Measurements from ENCODE around the gene SH3BP5. TPM values are rescaled to one million over a fixed set of nuclear protein-coding genes. Genes with fewer than 3 reads are reported as not detected.

Gene SH3BP5
- total RNA-seq, 1 experiment from 2014 or later: 0.82 TPM

GRCh38 chr3:15295506-15295905 is 36.9 kb downstream of the SH3BP5 start:
- no peak overlapping the region for H3K9ac ChIP-seq (ENCODE audit: low read length)
- DNase-seq: no peak
- H3K27ac ChIP-seq (ENCODE audit: low read length): no peak overlapping the region
- no peaks in the 10 kb centered on the region for H4K20me1 ChIP-seq (ENCODE audit: insufficient read depth, low read depth, low read length)
- H3K36me3 ChIP-seq (ENCODE audit: insufficient read depth, low read length): no peaks in the 10 kb centered on the region
- no peaks in the 10 kb centered on the region for H3K9me2 ChIP-seq (replicated peaks; ENCODE audit: insufficient read depth, low read length)
- no peak overlapping the region for H2AFZ ChIP-seq (ENCODE audit: low read length)
- no peaks in the 10 kb centered on the region for H3K27me3 ChIP-seq (ENCODE audit: low read length)
- H3K9me3 ChIP-seq (ENCODE audit: low read length): no peaks in the 10 kb centered on the region
- no peak overlapping the region for H3K4me3 ChIP-seq (ENCODE audit: low read length)
- no peaks in the 10 kb centered on the region for H3K79me2 ChIP-seq (ENCODE audit: low read length)
- no peak overlapping the region for H3K4me2 ChIP-seq (ENCODE audit: low read depth, low read length, poor library complexity, severe bottlenecking)
- H3K4me1 ChIP-seq (ENCODE audit: low read length): no peaks in the 10 kb centered on the region

- Histone ChIP-seq H3K9me2 (replicated peaks; ENCODE audit: insufficient read depth, low read length) (no peaks in the 10 kb centered on the region), H3K79me2 (ENCODE audit: low read length) (no peaks in the 10 kb centered on the region), H2AFZ (ENCODE audit: low read length) (no peak overlapping the region), H4K20me1 (ENCODE audit: insufficient read depth, low read depth, low read length) (no peaks in the 10 kb centered on the region), H3K27me3 (ENCODE audit: low read length) (no peaks in the 10 kb centered on the region), H3K27ac (ENCODE audit: low read length) (no peak overlapping the region), H3K4me1 (ENCODE audit: low read length) (no peaks in the 10 kb centered on the region), H3K4me2 (ENCODE audit: low read depth, low read length, poor library complexity, severe bottlenecking) (no peak overlapping the region), H3K9me3 (ENCODE audit: low read length) (no peaks in the 10 kb centered on the region), H3K36me3 (ENCODE audit: insufficient read depth, low read length) (no peaks in the 10 kb centered on the region), H3K4me3 (ENCODE audit: low read length) (no peak overlapping the region), H3K9ac (ENCODE audit: low read length) (no peak overlapping the region)
- no peak for DNase-seq
Observed at GRCh38 chr3:15294929-15295328, 37.5 kb downstream of the SH3BP5 start.

GRCh38 chr3:15292765-15293522 is 39.4 kb downstream of the SH3BP5 start:
- no peaks in the 10 kb centered on the region for H3K27me3 ChIP-seq (ENCODE audit: low read length)
- no peak overlapping the region for H3K4me3 ChIP-seq (ENCODE audit: low read length)
- H3K9ac ChIP-seq (ENCODE audit: low read length): no peak overlapping the region
- no peaks in the 10 kb centered on the region for H3K36me3 ChIP-seq (ENCODE audit: insufficient read depth, low read length)
- no peaks in the 10 kb centered on the region for H3K79me2 ChIP-seq (ENCODE audit: low read length)
- H3K9me2 ChIP-seq (replicated peaks; ENCODE audit: insufficient read depth, low read length): no peaks in the 10 kb centered on the region
- DNase-seq: no peak
- no peak overlapping the region for H2AFZ ChIP-seq (ENCODE audit: low read length)
- H3K4me1 ChIP-seq (ENCODE audit: low read length): no peaks in the 10 kb centered on the region
- no peak overlapping the region for H3K4me2 ChIP-seq (ENCODE audit: low read depth, low read length, poor library complexity, severe bottlenecking)
- no peak overlapping the region for H3K27ac ChIP-seq (ENCODE audit: low read length)
- no peaks in the 10 kb centered on the region for H4K20me1 ChIP-seq (ENCODE audit: insufficient read depth, low read depth, low read length)
- H3K9me3 ChIP-seq (ENCODE audit: low read length): no peaks in the 10 kb centered on the region

- Histone ChIP-seq H3K9ac (ENCODE audit: low read length) (no peak overlapping the region), H2AFZ (ENCODE audit: low read length) (no peak overlapping the region), H3K27me3 (ENCODE audit: low read length) (no peaks in the 10 kb centered on the region), H3K79me2 (ENCODE audit: low read length) (no peaks in the 10 kb centered on the region), H4K20me1 (ENCODE audit: insufficient read depth, low read depth, low read length) (no peaks in the 10 kb centered on the region), H3K36me3 (ENCODE audit: insufficient read depth, low read length) (no peaks in the 10 kb centered on the region), H3K4me1 (ENCODE audit: low read length) (peaks cover 7% of the 10 kb centered on the region), H3K27ac (ENCODE audit: low read length) (no peak overlapping the region), H3K4me2 (ENCODE audit: low read depth, low read length, poor library complexity, severe bottlenecking) (no peak overlapping the region), H3K9me2 (replicated peaks; ENCODE audit: insufficient read depth, low read length) (no peaks in the 10 kb centered on the region), H3K4me3 (ENCODE audit: low read length) (no peak overlapping the region), H3K9me3 (ENCODE audit: low read length) (no peaks in the 10 kb centered on the region)
- DNase-seq: no peak
Observed at GRCh38 chr3:15291589-15292541, 40.5 kb downstream of the SH3BP5 start.

- H3K4me1 ChIP-seq (ENCODE audit: low read length): peaks cover 7% of the 10 kb centered on the region
- no peaks in the 10 kb centered on the region for H3K27me3 ChIP-seq (ENCODE audit: low read length)
- no peaks in the 10 kb centered on the region for H3K9me3 ChIP-seq (ENCODE audit: low read length)
- no peak for DNase-seq
- no peaks in the 10 kb centered on the region for H3K9me2 ChIP-seq (replicated peaks; ENCODE audit: insufficient read depth, low read length)
- no peak overlapping the region for H3K27ac ChIP-seq (ENCODE audit: low read length)
- H3K79me2 ChIP-seq (ENCODE audit: low read length): no peaks in the 10 kb centered on the region
- no peak overlapping the region for H2AFZ ChIP-seq (ENCODE audit: low read length)
- H3K9ac ChIP-seq (ENCODE audit: low read length): no peak overlapping the region
- H3K36me3 ChIP-seq (ENCODE audit: insufficient read depth, low read length): no peaks in the 10 kb centered on the region
- H3K4me2 ChIP-seq (ENCODE audit: low read depth, low read length, poor library complexity, severe bottlenecking): no peak overlapping the region
- H4K20me1 ChIP-seq (ENCODE audit: insufficient read depth, low read depth, low read length): no peaks in the 10 kb centered on the region
- H3K4me3 ChIP-seq (ENCODE audit: low read length): no peak overlapping the region
Observed at GRCh38 chr3:15290736-15291135, 41.6 kb downstream of the SH3BP5 start.

GRCh38 chr3:15289661-15290060 is 42.7 kb downstream of the SH3BP5 start:
- no peak overlapping the region for H3K27ac ChIP-seq (ENCODE audit: low read length)

GRCh38 chr3:15288331-15289035 is 43.9 kb downstream of the SH3BP5 start:
- H3K9ac ChIP-seq (ENCODE audit: low read length): no peak overlapping the region
- H3K36me3 ChIP-seq (ENCODE audit: insufficient read depth, low read length): no peaks in the 10 kb centered on the region
- no peaks in the 10 kb centered on the region for H3K9me2 ChIP-seq (replicated peaks; ENCODE audit: insufficient read depth, low read length)
- no peak for DNase-seq
- peaks cover 7% of the 10 kb centered on the region for H3K4me1 ChIP-seq (ENCODE audit: low read length)
- H4K20me1 ChIP-seq (ENCODE audit: insufficient read depth, low read depth, low read length): no peaks in the 10 kb centered on the region
- H3K4me3 ChIP-seq (ENCODE audit: low read length): no peak overlapping the region
- H3K9me3 ChIP-seq (ENCODE audit: low read length): no peaks in the 10 kb centered on the region
- no peak overlapping the region for H3K4me2 ChIP-seq (ENCODE audit: low read depth, low read length, poor library complexity, severe bottlenecking)
- no peaks in the 10 kb centered on the region for H3K27me3 ChIP-seq (ENCODE audit: low read length)
- no peaks in the 10 kb centered on the region for H3K79me2 ChIP-seq (ENCODE audit: low read length)
- H2AFZ ChIP-seq (ENCODE audit: low read length): no peak overlapping the region
- no peak overlapping the region for H3K27ac ChIP-seq (ENCODE audit: low read length)

More at GRCh38 chr3:15289661-15290060, 42.7 kb downstream of the SH3BP5 start:
- no peaks in the 10 kb centered on the region for H3K9me3 ChIP-seq (ENCODE audit: low read length)
- H3K27me3 ChIP-seq (ENCODE audit: low read length): no peaks in the 10 kb centered on the region
- peaks cover 7% of the 10 kb centered on the region for H3K4me1 ChIP-seq (ENCODE audit: low read length)
- no peak for DNase-seq
- no peak overlapping the region for H3K4me3 ChIP-seq (ENCODE audit: low read length)
- H3K36me3 ChIP-seq (ENCODE audit: insufficient read depth, low read length): no peaks in the 10 kb centered on the region
- no peaks in the 10 kb centered on the region for H3K79me2 ChIP-seq (ENCODE audit: low read length)
- H3K4me2 ChIP-seq (ENCODE audit: low read depth, low read length, poor library complexity, severe bottlenecking): no peak overlapping the region
- H4K20me1 ChIP-seq (ENCODE audit: insufficient read depth, low read depth, low read length): no peaks in the 10 kb centered on the region
- no peak overlapping the region for H3K9ac ChIP-seq (ENCODE audit: low read length)
- H3K9me2 ChIP-seq (replicated peaks; ENCODE audit: insufficient read depth, low read length): no peaks in the 10 kb centered on the region
- H2AFZ ChIP-seq (ENCODE audit: low read length): no peak overlapping the region
